Fibroblast of skin of back (primary cell): Measurements from ENCODE around the gene QSER1.

ENCODE experiments used
- DNase-seq: peaks from one replicate; pipeline ENCODE4 v3.0.0-alpha.2; 2013

Gene QSER1

GRCh38 chr11:32890843-32891656 lies 1.6 kb upstream of the QSER1 start:
- no peak for DNase-seq

DNA sequence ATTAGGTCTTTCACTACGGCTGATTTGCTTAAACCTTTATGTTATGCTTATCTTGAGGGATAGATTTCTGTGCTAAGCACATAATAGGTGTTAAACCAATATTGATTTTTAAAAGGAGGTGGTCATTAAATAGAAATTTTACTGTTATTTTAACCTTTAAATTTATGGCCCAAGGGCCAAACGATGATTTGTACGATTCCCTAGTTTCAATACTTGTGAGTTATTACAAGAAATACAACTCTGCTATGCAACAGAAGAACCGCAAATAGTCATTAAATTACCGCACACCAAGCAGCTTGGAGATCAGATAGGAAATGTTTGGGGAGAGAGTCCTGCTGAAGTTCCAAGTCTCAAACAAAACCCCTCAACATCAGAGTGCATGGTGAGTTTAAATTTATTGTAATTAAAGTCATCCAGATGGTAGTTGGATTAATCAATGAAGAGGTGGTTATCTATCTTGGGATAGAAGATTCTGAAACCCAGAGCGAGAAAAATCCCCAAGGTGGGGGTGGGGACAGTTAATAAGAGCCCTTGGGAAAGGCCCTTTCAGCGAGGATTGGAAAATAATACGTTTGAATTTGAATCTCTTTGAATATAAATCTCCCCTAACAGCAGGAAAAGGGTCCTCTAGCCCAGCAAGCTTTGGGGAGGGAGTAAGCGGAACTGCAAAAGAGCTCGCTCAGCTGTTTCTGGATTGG lies 805 bp upstream of the QSER1 start:
- peak; percentile 2 for DNase-seq

GRCh38 chr11:32893093-32893342 lies 407 bp downstream of the QSER1 start:
- DNase-seq: no peak

- peak; percentile 50 for DNase-seq
Measured at GRCh38 chr11:32893343-32894148, 935 bp downstream of the QSER1 start.

DNA sequence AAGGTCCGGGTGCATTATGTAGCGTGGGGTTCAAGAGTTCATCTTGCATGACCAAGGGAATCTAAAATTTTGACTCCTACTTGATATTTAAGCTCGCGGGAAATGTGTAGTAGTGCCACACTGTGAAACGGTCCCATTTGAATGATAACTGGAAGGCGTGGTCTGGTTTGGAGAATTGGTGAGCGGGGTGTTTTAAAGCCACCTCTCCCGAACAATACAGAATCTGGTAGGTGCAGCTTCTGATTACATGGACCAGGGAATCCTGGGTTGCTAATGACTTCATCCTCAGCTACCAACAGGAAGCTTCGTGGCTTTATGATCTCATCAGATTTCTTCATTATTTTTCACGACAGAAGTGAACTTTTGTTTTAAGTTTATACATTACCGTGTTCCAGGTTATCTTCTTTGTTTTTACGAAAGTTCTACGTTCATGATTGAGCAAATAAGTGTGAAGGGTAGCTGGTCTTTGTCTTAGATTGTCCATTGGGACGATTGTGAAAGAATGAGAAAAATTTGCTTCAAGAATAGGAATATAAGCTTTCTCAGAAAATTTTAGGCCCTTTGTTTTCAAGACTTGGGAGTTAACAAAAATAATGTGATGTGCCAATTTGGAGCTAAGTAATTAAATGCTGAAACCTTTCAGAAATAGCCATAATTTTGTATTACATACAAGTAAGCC lies 1.7 kb downstream of the QSER1 start:
- peak; percentile 80 for DNase-seq

- no peak for DNase-seq
Measured at GRCh38 chr11:32894921-32895320, 2.3 kb downstream of the QSER1 start.

DNA sequence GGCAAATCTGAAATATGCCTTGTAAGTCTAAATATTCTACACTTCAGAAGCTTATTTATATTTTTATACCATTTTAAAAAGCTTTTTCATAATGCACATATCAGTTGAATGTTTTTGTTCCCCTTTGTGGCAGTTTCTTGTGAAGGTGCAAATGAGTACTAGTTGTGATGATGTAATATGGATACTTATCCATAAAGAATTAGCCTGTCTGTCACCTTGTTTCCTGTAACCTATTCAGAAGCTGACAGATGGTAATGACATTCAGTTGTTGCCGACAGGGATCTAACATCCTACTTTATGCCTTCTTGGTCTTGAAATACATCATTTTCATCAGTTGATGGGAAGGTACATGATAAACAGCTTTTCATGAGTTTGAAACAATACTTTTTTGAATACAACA lies 2.9 kb downstream of the QSER1 start:
- DNase-seq: no peak

DNA sequence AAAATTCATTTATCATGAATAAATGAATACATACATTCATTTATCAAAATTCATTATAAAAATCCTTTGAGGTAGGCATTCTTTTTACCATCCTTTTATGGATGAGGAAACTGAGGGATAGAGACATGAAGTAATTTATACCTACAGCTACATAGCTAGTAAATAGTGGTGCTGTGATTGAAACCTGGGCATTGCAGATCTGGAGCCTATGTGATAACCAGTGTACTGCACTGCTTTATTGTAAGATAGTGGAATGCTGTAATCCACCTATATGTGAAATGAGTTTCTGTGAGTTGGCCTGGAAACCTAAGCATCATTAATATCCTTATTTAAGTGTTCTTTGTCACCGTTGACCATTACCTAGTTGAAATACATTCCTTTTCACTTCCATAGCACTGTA lies 4.5 kb downstream of the QSER1 start:
- DNase-seq: no peak

DNA sequence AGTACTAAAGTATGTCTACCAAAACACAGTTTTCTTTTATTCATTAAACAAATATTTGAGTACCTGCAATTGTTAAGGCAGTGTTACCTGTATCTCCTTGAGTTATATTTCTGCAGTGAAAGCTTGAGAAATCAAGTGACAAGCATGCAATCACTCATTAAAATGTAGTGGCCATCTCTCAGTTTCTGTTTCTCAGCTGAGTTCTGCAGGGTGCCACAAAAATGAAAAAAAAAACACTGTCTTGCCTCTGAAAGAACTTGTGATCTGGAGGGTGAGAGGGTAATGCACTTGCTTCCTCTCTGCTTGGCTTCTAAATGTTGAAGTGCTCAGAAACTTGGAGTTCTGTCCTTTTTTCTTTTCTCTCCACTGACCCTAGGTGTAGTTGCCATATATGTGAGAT lies 6.8 kb downstream of the QSER1 start:
- no peak for DNase-seq

DNA sequence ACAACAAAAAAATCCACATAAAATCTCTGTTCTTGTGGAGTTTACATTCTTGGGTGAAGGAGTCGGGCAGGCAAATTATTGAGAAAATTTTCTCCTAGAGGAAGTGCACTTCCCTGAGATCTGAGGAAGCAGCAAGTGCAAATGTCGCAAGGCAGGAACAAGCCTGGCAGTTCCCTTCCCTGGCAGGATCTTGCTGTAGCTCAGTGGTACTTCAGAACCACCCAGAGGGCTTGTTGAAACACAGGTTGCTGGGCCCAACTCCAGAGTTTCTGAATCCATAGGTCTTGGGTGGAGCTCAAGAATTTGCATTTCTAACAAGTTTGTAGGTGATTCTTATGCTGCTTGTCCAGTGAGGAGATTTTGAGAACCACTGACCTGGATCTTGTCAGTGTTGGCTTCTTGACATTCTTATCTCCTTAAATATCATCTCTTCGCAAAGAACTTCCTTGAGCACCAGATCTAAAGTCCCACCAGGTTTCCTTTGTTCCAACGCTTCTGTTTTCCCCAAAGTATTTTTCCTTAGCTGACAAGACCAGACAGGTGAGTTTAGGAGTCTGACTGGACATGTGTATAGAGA lies 9.6 kb downstream of the QSER1 start:
- no peak for DNase-seq

- DNase-seq: no peak
Measured at GRCh38 chr11:32905028-32905667, 12.5 kb downstream of the QSER1 start.

DNA sequence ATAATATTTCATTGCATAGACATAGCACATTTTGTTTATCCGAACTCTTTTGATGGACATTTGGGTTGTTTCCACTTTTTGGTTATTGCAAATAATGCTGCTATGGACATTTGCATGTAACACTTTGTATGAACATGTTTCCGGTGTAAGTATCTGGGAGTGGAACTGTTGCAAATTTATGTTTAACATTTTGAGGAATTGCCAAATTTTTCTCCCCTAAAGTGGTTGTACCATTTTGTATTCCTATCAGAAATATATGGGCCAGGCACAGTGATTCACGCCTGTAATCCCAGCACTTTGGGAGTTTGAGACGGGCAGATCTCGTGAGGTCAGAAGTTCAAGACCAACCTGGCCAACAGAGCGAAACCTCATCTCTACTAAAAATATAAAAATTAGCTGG lies 16.0 kb downstream of the QSER1 start:
- no peak for DNase-seq

GRCh38 chr11:32911413-32911812 lies 18.8 kb downstream of the QSER1 start:
- no peak for DNase-seq

DNA sequence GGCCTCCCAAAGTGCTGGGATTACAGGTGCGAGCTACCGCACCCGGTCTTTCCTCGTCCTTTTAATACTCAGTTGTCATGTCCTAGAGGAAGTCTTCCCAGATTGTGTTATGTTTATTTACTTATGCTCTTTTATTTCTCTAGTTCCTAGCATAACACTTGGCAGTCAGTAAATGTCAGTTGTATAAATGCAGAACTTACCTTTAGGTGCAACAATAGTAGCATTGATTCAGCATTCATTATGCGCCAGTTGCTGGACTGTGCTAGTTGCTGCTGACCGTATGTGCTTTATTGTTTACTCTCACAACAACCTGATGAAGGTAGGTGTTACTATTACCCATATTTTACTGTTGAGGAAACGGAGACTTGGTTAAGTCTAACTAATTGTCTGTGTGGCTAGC lies 20.8 kb downstream of the QSER1 start:
- no peak for DNase-seq

GRCh38 chr11:32916361-32916760 lies 23.8 kb downstream of the QSER1 start:
- no peak for DNase-seq

- no peak for DNase-seq
Measured at GRCh38 chr11:32916994-32917393, 24.4 kb downstream of the QSER1 start.

DNA sequence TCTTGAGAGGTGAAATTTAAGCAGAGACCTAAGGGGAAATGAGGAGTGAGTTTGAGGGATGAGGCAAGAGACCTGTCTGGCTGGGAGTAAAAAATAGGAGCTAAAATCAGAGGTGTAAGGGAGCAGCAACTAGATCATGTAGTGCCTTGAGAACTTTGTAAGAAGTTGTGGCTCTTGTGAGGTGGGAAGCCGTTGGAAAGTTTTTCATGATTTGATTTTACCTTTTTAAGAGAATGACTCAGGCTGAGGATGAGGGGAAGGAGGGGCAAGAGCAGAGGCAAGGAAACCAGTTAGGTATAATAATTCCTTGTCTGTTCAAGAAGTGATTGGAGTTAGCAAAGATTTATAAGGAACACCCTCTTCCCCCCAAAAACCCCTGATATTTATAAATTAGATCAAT lies 25.8 kb downstream of the QSER1 start:
- DNase-seq: no peak

GRCh38 chr11:32919338-32919737 lies 26.7 kb downstream of the QSER1 start:
- no peak for DNase-seq

- DNase-seq: no peak
Measured at GRCh38 chr11:32920570-32920969, 28.0 kb downstream of the QSER1 start.

GRCh38 chr11:32921204-32921603 lies 28.6 kb downstream of the QSER1 start:
- DNase-seq: no peak

DNA sequence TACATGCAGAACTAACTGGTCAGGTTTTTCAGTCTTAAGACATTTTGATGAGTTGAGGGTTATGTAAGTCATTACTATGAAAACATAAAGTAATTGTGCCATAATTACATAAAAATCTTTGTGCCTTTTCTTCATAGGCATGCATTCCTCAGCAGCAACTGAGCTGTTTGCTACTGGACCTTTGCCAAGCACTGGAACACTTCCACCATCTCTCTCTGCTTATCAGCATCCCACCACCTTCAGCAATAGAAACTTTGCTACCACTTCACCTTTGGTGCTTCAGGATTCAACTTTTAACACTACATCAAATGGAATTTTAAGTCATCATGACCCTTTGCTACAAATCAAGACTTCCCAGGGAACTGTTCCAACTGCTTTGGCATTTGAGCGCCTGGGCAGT lies 39.0 kb downstream of the QSER1 start:
- DNase-seq: no peak

DNA sequence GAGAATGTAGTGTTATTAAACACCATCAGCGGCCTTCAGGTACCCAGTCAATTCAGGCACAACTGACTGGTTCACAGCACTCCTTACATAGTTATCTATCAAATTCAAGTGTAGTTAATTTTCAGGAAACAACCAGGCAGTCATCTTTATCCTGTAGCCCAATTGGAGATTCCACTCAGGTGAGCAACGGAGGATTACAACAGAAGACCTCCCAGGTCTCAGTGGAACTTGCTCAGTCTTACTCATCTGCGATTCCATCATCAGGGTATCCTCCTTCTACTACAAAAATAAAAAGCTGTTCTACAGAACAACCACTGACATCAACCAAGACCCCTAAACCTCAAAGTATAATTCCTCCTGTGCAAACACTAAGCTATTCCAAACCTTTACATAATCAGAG lies 39.6 kb downstream of the QSER1 start:
- DNase-seq: no peak
